HepG2 (cell line): ENCODE data around the gene TM4SF5. TPM values are rescaled to one million over a fixed set of nuclear protein-coding genes. Genes with fewer than 3 reads are reported as not detected.

Experiments
- ATAD3A ChIP-seq: sonication (generic); formaldehyde crosslinking; IDR thresholded peaks from 2 replicates; pipeline ENCODE4 v1.4.0; 2020; ENCODE audit warnings: missing genetic modification reagents
- ATF7 ChIP-seq, 2 experiments: fragments of 450-650 bp in 1 of 2; sonication (generic) in 1 of 2; formaldehyde crosslinking in 1 of 2; IDR thresholded peaks; 2 replicates each; pipeline versions ENCODE4 v1.4.0 to v1.6.1; 2016 to 2020; ENCODE audit warnings: antibody characterized with exemption in 1 of 2, mild to moderate bottlenecking in 1 of 2, missing genetic modification reagents in 1 of 2
- CHD4 ChIP-seq: fragments of 200-600 bp; sonication (generic); IDR thresholded peaks from 2 replicates; pipeline ENCODE4 v1.7.0; 2017; ENCODE audit warnings: mild to moderate bottlenecking, low read length, borderline replicate concordance
- FOXA3 ChIP-seq: IDR thresholded peaks from 2 replicates; pipeline ENCODE4 v1.6.1; 2016; ENCODE audit warnings: missing genetic modification reagents, missing compliant biosample characterization
- GLI4 ChIP-seq: sonication (generic); formaldehyde crosslinking; IDR thresholded peaks from 2 replicates; pipeline ENCODE4 v1.5.1; 2020; ENCODE audit warnings: missing genetic modification reagents, mild to moderate bottlenecking, moderate library complexity, borderline replicate concordance
- NCOA1 ChIP-seq: sonication (generic); formaldehyde crosslinking; IDR thresholded peaks from 2 replicates; pipeline ENCODE4 v1.9.0; 2021; ENCODE audit warnings: missing genetic modification reagents
- NFE2L2 ChIP-seq: fragments of 150-350 bp; IDR thresholded peaks from 2 replicates; pipeline ENCODE4 v1.6.1; 2014; ENCODE audit warnings: low read length
- RARA ChIP-seq: IDR thresholded peaks from 2 replicates; pipeline ENCODE4 v1.6.1; 2016; ENCODE audit warnings: missing genetic modification reagents, missing compliant biosample characterization
- RBM22 ChIP-seq: fragments of 200-400 bp; formaldehyde crosslinking; optimal IDR thresholded peaks from 2 replicates; pipeline ENCODE3; 2017; ENCODE audit warnings: mild to moderate bottlenecking, low read length, moderate library complexity
- RELA ChIP-seq: sonication (generic); formaldehyde crosslinking; IDR thresholded peaks from 2 replicates; pipeline ENCODE4 v1.4.0; 2020; ENCODE audit warnings: missing genetic modification reagents
- SRSF4 ChIP-seq: fragments of 200-400 bp; formaldehyde crosslinking; IDR thresholded peaks from one replicate; pipeline ENCODE4 v1.6.1; 2018; ENCODE audit warnings: mild to moderate bottlenecking, low read depth, low read length, moderate library complexity; ENCODE audit not compliant: poor library complexity, severe bottlenecking
- TBX2 ChIP-seq: sonication (generic); formaldehyde crosslinking; IDR thresholded peaks from 2 replicates; pipeline ENCODE4 v1.5.0; 2020; ENCODE audit warnings: missing genetic modification reagents, mild to moderate bottlenecking, borderline replicate concordance
- ZNF24 ChIP-seq: fragments of 450-650 bp; IDR thresholded peaks from 2 replicates; pipeline ENCODE4 v1.6.1; 2017; ENCODE audit warnings: antibody characterized with exemption, mild to moderate bottlenecking
- ZNF251 ChIP-seq: sonication (generic); formaldehyde crosslinking; IDR thresholded peaks from 2 replicates; pipeline ENCODE4 v1.9.0; 2021; ENCODE audit warnings: mild to moderate bottlenecking, missing genetic modification reagents
- ZNF616 ChIP-seq: sonication (generic); formaldehyde crosslinking; IDR thresholded peaks from 2 replicates; pipeline ENCODE4 v1.5.0; 2020; ENCODE audit warnings: low read depth, mild to moderate bottlenecking, missing genetic modification reagents
- polyA plus RNA-seq, 8 experiments: library from polyadenylated mRNA; depleted of rRNA in 3 of 8; stranded (reverse) in 7 of 8; unstranded in 1 of 8; fragments of >200 nt; fragmentation: Illumina TruSeq in 4 of 8; extraction: Trizol in 4 of 8; gene quantifications; 2 replicates each; pipeline versions ENCODE4 v1.2.1 to v1.2.3, GENCODE V29; 2011 to 2016; ENCODE audit warnings: low read depth in 4 of 8, missing spikeins in 1 of 8, mixed read lengths in 1 of 8; ENCODE audit not compliant: insufficient read depth in 1 of 8
- total RNA-seq, 5 experiments: library from RNA; depleted of rRNA; stranded (reverse); fragments of >200 nt; fragmentation: Illumina TruSeq; extraction: Trizol; gene quantifications; 2 replicates each; pipeline ENCODE4 v1.2.3, GENCODE V29; 2016; ENCODE audit warnings: low read depth in 1 of 5
- TF ChIP-seq, protein P1 (sequence below): sonication (generic); formaldehyde crosslinking; IDR thresholded peaks from 2 replicates; pipeline ENCODE4 v1.5.0; 2020; ENCODE audit warnings: mild to moderate bottlenecking, missing genetic modification reagents
- TF ChIP-seq, protein P2 (sequence below): sonication (generic); formaldehyde crosslinking; IDR thresholded peaks from 2 replicates; pipeline ENCODE4 v1.5.0; 2020; ENCODE audit warnings: mild to moderate bottlenecking, missing genetic modification reagents, moderate library complexity
- TF ChIP-seq, protein P3 (sequence below): sonication (generic); formaldehyde crosslinking; conservative IDR thresholded peaks from 2 replicates; pipeline ENCODE4 v1.8.0; 2022; ENCODE audit warnings: missing genetic modification reagents
- TF ChIP-seq, protein P4 (sequence below): sonication (generic); formaldehyde crosslinking; IDR thresholded peaks from 2 replicates; pipeline ENCODE4 v1.4.0; 2020; ENCODE audit warnings: missing genetic modification reagents, borderline replicate concordance

TM4SF5 gene
- total and polyA plus RNA-seq, 2 of the 13 experiments (the other 11 are each of a cell fraction or from before 2014, with no cell fraction given) = 30.1 to 126 TPM

DNA sequence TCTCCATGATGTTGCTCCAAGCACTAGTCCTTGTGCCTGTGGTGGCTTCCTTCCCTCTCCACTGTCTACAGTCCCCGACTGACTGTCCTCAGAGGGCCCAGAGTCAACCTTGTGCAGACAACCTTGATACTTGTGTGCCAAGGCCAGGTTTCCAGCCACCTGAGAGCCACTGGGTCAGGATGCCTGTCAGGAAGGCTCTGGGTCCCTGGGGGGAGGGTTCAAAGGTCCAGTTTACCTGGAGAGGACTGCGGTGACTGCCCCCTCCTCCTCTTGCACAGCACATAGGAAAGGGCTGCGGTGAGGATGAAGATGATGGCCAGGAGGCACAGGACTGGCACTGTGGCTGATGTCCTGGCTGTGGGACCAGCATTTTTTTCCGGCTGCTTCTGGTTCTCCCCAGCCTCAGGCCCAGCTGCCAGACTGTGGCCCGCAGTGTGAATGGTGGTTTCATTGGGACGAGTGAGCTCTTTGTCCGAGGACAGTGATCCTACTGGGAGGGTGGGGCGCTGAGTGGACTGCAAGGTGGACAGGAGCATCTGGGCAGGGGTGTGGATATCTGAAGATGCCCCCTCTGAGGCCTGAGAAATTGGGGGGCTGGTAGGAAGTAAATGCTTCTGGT lies 36.7 kb upstream of the TM4SF5 start (continued):
- TF ChIP-seq NFE2L2 (no peak), TBX2 (no peak; the same call in 1 of the 2 replicates), ATF7 (IDR thresholded peaks at IDR 0.05) (no peak), ATF7 (CRISPR knock-in tag; IDR thresholded peaks at IDR 0.05) (no peak), ATAD3A (CRISPR knock-in tag) (no peak), ZNF616 (CRISPR knock-in tag) (0 out of 2 replicates have a peak, but pooled peaks have one; percentile 34), NCOA1 (no peak), RBM22 (no peak), SRSF4 (no peak), CHD4 (no peak), ZNF251 (CRISPR knock-in tag) (no peak), GLI4 (no peak), FOXA3 (0 out of 2 replicates have a peak, but pooled peaks have one; percentile 28), ZNF24 (no peak), RARA (CRISPR knock-in tag) (peak; percentile 94), RELA (CRISPR knock-in tag) (no peak)
- TF ChIP-seq, protein P1, sequence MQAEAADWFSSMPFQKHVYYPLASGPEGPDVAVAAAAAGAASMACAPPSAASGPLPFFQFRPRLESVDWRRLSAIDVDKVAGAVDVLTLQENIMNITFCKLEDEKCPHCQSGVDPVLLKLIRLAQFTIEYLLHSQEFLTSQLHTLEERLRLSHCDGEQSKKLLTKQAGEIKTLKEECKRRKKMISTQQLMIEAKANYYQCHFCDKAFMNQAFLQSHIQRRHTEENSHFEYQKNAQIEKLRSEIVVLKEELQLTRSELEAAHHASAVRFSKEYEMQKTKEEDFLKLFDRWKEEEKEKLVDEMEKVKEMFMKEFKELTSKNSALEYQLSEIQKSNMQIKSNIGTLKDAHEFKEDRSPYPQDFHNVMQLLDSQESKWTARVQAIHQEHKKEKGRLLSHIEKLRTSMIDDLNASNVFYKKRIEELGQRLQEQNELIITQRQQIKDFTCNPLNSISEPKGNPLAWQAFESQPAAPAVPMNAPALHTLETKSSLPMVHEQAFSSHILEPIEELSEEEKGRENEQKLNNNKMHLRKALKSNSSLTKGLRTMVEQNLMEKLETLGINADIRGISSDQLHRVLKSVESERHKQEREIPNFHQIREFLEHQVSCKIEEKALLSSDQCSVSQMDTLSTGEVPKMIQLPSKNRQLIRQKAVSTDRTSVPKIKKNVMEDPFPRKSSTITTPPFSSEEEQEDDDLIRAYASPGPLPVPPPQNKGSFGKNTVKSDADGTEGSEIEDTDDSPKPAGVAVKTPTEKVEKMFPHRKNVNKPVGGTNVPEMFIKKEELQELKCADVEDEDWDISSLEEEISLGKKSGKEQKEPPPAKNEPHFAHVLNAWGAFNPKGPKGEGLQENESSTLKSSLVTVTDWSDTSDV (CRISPR knock-in tag) = no peak
- TF ChIP-seq, protein P2, sequence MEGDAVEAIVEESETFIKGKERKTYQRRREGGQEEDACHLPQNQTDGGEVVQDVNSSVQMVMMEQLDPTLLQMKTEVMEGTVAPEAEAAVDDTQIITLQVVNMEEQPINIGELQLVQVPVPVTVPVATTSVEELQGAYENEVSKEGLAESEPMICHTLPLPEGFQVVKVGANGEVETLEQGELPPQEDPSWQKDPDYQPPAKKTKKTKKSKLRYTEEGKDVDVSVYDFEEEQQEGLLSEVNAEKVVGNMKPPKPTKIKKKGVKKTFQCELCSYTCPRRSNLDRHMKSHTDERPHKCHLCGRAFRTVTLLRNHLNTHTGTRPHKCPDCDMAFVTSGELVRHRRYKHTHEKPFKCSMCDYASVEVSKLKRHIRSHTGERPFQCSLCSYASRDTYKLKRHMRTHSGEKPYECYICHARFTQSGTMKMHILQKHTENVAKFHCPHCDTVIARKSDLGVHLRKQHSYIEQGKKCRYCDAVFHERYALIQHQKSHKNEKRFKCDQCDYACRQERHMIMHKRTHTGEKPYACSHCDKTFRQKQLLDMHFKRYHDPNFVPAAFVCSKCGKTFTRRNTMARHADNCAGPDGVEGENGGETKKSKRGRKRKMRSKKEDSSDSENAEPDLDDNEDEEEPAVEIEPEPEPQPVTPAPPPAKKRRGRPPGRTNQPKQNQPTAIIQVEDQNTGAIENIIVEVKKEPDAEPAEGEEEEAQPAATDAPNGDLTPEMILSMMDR (CRISPR knock-in tag) = no peak; the same call in 1 of the 2 replicates
- TF ChIP-seq, protein P3, sequence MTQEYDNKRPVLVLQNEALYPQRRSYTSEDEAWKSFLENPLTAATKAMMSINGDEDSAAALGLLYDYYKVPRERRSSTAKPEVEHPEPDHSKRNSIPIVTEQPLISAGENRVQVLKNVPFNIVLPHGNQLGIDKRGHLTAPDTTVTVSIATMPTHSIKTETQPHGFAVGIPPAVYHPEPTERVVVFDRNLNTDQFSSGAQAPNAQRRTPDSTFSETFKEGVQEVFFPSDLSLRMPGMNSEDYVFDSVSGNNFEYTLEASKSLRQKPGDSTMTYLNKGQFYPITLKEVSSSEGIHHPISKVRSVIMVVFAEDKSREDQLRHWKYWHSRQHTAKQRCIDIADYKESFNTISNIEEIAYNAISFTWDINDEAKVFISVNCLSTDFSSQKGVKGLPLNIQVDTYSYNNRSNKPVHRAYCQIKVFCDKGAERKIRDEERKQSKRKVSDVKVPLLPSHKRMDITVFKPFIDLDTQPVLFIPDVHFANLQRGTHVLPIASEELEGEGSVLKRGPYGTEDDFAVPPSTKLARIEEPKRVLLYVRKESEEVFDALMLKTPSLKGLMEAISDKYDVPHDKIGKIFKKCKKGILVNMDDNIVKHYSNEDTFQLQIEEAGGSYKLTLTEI = no peak
- TF ChIP-seq, protein P4, sequence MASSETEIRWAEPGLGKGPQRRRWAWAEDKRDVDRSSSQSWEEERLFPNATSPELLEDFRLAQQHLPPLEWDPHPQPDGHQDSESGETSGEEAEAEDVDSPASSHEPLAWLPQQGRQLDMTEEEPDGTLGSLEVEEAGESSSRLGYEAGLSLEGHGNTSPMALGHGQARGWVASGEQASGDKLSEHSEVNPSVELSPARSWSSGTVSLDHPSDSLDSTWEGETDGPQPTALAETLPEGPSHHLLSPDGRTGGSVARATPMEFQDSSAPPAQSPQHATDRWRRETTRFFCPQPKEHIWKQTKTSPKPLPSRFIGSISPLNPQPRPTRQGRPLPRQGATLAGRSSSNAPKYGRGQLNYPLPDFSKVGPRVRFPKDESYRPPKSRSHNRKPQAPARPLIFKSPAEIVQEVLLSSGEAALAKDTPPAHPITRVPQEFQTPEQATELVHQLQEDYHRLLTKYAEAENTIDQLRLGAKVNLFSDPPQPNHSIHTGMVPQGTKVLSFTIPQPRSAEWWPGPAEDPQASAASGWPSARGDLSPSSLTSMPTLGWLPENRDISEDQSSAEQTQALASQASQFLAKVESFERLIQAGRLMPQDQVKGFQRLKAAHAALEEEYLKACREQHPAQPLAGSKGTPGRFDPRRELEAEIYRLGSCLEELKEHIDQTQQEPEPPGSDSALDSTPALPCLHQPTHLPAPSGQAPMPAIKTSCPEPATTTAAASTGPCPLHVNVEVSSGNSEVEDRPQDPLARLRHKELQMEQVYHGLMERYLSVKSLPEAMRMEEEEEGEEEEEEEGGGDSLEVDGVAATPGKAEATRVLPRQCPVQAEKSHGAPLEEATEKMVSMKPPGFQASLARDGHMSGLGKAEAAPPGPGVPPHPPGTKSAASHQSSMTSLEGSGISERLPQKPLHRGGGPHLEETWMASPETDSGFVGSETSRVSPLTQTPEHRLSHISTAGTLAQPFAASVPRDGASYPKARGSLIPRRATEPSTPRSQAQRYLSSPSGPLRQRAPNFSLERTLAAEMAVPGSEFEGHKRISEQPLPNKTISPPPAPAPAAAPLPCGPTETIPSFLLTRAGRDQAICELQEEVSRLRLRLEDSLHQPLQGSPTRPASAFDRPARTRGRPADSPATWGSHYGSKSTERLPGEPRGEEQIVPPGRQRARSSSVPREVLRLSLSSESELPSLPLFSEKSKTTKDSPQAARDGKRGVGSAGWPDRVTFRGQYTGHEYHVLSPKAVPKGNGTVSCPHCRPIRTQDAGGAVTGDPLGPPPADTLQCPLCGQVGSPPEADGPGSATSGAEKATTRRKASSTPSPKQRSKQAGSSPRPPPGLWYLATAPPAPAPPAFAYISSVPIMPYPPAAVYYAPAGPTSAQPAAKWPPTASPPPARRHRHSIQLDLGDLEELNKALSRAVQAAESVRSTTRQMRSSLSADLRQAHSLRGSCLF (CRISPR knock-in tag) = no peak
